Stimulated activated CD4-positive, alpha-beta T cell treated with anti-CD3 and anti-CD28 coated beads, TNF-alpha, amount 100 ng/mL, for 48 hours (primary cell): ENCODE results near the gene RASEF.
"Not testable (repeated sequence)": the region's sequence is repeated elsewhere in the genome, so short reads cannot be mapped to it uniquely, and the experiment has no call there.

Source experiments
- DNase-seq, 3 donors: peaks; one replicate each; pipeline ENCODE4 v3.0.0-alpha.2; 2020; ENCODE audit warnings: low read depth in 3 of 3

The RASEF gene

DNA sequence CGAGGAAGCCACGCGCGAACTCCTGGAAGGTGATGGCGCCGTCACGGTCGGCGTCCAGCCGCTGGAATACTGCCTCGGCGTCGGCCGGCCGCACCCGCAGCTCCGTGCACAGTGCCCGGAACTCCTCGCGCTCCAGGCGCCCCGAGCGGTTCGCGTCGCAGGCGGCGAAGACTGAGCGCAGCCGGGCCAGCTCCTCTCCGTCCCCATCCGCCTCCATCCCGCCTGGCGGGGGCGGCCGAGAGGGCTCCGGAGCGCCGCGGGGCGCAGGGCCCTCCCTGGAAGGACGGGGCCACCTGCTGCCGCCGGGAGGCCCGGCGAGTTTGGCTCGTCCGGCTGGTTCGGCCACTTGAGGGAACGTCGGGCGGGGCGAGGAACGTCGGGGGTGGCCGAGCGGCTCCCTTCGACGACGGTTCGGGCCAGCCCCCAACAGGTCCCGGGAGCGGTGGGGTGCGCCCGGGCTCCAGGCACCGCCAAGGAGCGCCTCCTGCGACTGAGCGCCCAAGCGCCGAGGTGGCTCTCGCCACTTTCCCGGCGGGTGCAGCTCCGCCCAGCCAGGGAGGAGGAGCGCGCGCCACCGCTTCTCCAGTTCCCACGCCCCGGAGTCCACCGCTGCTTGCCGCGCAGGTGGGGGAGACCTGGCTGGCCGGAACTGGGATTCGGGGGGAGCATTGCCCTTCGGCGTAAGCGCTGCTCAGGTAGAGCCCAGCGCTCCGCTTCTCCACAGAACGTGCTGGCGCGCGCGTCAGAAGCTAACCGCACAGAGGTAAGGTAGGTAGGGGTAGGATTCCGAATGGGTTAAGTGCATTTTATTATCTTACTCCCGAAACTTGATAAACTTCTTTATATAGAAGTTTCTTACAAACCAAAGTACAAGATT is at the start of gene RASEF:
TSS of gene RASEF (minus strand) at position 492 of the 877 bp plus-strand sequence. CDS start at position 217, 275 bp downstream.
- DNase-seq, result no peak

- DNase-seq, result no peak
These were observed 48.2 kb upstream of the RASEF start for GRCh38 chr9:83111169-83111568.

DNA sequence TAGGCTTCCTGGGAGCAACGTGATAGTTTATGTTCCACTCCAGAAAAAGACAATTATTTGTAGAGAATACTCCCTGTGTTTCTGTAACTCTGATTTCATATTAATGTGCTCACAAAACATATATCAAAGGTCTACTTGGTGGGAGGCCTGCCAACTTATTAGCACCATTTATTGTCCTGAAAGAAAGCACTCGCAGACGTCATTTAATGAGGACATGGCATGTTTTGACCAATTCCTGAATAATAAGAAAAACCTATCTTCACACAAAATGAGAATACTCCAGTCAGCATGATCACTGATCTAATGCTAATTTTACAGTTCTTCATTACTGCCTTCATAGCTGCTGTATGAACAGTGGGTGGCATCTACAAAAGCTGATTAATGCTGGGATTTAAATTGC is 46.4 kb upstream of the RASEF start:
- no peak for DNase-seq

GRCh38 chr9:83108208-83108607 is 45.3 kb upstream of the RASEF start:
- no peak for DNase-seq

DNA sequence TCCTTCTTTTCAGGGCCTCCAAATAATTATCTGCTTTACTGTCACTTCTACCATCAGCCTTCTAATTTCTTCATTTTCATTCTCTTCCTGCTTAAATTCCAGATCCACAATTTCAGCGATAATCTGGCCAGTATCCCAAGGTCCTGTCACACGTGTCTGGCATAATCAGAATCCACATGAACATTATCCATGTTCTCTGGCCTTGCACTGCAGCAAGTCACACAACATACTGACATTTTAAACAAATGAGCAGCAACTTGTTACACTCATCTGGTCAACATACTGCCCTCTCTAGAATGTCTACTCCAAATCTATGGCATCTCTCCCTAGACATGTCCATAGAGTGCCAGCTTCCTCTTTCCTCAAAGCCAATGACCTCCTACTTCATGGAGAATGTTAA is 43.8 kb upstream of the RASEF start:
- DNase-seq, result no peak

GRCh38 chr9:83106263-83106662 is 43.3 kb upstream of the RASEF start:
- no peak for DNase-seq

DNA sequence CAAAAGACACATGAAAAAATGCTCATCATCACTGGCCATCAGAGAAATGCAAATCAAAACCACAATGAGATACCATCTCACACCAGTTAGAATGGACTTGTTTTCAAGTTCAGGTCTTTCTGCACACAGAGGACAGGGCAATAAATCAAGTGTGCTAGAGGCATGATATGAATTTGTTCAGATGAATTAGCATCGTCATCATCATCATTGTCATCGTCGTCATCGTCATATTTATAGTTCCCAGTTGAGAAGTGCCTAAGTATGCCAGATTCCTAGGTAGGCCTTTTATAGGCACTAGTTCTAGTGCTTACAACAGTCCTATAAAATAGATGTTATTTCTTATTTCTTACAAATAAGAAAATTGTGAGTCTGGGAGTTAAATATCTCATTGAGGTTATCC is 34.7 kb upstream of the RASEF start:
- no peak for DNase-seq

- not testable (repeated sequence) for DNase-seq
These were observed 30.4 kb upstream of the RASEF start for GRCh38 chr9:83093311-83093710.

GRCh38 chr9:83081846-83082245 is 18.9 kb upstream of the RASEF start:
- no peak for DNase-seq

DNA sequence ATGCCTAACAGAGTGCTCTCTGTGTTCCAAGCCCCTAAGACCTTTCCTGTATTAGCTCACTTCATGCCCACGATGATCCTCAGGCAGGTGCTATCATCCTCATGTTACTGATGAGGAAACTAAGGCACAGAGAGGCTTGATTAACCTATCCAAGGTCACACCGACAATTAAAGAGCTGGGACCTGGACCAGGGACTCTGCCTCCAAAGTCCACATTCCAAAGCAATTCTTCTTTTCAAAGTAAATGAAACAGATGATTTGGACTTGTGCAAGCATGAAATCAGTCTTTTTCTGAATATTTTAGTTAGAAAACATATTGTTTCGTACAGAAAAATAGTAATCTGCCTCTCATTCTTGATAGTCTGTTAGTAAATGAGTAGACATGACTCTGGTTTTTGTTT is 18.1 kb upstream of the RASEF start:
- DNase-seq, result no peak

- not testable (repeated sequence) for DNase-seq
These were observed 13.0 kb upstream of the RASEF start for GRCh38 chr9:83075932-83076331.

- not testable (repeated sequence) for DNase-seq
These were observed 9.6 kb upstream of the RASEF start for GRCh38 chr9:83072498-83072897.

DNA sequence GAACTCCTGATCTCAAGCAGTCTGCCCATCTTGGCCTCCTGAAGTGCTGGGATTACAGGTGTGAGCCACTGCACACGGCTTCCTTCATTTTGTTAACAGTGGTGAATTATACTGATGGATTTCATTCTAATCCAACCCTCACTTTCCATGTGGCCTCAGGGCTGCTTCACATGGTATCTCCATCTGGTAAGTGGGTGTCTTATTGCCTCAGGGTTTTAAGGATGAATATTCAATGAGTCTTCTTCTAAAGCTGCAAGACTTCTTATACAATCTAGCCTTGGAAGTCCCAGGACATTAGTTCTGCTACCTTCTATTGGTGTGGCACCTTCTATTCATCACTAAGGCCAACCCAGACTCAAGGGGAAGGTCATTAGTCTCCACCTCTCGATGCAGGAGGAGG is 8.7 kb upstream of the RASEF start:
- no peak for DNase-seq

DNA sequence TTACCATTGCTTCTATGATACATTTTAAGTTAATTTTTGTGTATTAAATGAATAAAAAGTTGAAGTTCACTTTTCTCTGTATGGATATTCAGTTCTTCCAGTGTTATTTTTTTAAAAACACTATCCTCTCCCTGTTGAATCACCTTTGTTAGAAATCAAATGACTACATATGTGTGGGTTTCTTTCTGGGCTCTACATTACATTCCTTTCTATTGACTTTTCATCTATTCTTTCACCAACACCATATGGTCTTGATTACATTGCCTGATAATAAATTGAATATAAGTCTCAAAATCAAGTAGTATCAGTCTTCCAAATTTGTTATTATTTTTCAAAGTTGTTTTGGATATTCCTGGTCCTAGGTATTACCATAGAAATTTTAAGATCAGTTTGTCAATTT is 7.3 kb upstream of the RASEF start:
- DNase-seq, result no peak

DNA sequence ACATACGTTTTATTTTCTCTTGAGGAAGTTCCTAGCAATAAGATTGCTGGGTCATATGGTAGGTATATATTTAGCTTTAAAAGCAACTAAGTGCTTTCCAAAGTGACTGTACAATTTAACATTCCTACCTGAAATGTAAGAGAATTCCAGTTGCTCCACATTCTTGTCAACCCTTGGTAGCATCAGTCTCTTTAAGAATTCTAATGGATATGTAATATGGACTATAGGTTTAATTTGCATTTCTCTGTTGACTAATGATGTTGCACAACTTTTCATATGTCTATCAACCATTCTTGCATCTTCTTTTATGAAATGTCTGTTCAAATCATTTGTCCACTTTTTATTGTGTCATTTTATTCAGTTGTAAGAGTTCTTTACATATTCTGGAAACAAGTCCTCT is 6.7 kb upstream of the RASEF start:
- no peak for DNase-seq

GRCh38 chr9:83068414-83068813 is 5.5 kb upstream of the RASEF start:
- DNase-seq, result no peak

GRCh38 chr9:83067579-83067978 is 4.6 kb upstream of the RASEF start:
- no peak for DNase-seq

DNA sequence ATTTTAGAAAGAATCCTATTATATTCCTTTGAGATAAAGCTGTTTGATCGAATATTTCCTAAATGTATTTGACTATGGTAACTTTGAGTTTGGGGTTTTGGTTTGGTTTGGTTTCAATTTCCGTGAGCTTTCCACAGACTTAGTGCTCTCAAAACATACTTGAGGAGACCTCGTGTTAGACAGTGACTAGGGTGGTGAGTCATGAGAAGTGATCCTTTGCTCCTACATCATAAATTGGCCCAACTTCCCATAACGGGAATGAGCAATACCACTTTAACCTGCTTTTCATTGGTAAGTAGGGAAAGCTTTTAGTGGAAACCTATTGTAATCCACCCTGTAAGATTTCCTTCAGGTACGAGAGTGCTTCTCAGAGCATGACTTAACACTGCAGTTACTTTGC is 3.8 kb upstream of the RASEF start:
- DNase-seq, result no peak

- DNase-seq, result no peak
These were observed 2.3 kb upstream of the RASEF start for GRCh38 chr9:83065233-83065632.

DNA sequence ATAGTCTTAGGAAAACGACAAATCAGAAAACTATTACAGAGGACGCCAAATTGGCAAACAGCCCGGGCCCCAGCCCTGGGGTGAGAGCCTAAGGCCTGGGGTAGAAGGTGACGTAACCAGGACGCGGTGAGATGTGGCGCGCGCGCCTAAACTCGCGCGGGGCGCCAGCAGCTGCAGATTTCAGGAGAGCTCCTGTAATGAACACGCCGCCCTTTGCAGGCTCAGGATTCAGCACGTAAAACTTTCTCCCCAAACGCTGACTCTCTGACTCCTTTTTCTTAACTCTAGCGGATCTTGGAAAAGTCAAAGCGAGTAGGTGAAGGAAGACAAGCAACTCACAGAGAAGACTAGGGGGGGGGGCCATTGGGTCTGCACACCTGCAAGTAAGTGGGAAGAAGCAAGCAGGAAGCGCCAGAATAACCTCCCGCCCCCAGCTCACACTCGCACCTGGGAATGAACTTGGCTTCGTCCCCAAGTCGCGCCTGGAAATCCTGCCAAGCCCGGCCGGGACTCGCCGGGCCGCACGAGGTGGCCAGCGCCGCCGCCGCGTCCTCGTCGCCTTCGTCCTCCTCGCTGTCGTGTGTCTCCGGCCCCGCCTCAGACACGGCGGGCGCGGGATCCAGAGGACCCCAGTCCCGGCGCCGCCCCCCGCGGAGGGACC is 822 bp downstream of the RASEF start:
- no peak for DNase-seq

DNA sequence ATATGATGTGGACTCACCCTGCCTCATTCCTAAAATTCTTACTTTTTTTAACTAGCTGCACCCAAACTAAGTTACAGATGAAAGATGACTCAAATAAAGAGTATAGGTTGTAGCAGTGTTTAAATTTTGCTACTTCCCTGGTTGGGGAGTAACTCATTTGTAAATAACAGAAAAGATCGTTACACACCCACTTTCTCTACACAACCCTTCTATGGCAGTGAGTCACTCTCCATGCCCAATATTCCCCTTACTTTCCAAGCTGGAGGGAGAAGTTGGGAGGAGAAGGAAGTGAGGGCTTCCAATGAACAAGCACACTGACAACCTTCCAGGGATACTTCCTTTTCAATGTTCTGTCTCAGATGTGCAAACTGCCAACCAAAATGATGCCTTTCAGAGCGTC is 1.9 kb downstream of the RASEF start:
- no peak for DNase-seq

DNA sequence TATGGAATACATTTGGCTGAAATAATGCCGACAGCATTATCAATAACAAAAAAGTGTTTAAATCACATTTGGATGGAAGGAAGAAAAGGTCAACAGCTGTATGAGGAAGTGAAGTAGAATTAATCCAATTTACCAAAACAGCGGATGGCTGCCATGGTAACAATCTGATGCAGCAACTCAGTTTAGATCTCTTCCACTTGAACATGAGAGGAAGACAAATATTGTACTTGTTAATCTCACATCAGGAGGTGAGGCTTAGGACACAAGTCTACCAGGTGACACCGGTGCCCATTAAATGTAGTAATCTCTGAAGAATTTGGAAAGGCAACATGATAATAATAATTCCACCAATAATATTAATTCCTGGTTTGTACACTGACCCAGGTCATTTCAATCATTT is 2.4 kb downstream of the RASEF start:
- no peak for DNase-seq

GRCh38 chr9:83059417-83059816 is 3.5 kb downstream of the RASEF start:
- DNase-seq, result no peak
